GM19452 (cell line): ENCODE results near the gene ATAD3C.
"Not testable (repeated sequence)": the region's sequence is repeated elsewhere in the genome, so short reads cannot be mapped to it uniquely, and the experiment has no call there.

ENCODE experiments used
- ATAC-seq: cut with Tn5 transposase; IDR thresholded peaks from one replicate; pipeline ENCODE4 v1.9.1; 2021; ENCODE audit not compliant: unreplicated experiment

Gene ATAD3C

DNA sequence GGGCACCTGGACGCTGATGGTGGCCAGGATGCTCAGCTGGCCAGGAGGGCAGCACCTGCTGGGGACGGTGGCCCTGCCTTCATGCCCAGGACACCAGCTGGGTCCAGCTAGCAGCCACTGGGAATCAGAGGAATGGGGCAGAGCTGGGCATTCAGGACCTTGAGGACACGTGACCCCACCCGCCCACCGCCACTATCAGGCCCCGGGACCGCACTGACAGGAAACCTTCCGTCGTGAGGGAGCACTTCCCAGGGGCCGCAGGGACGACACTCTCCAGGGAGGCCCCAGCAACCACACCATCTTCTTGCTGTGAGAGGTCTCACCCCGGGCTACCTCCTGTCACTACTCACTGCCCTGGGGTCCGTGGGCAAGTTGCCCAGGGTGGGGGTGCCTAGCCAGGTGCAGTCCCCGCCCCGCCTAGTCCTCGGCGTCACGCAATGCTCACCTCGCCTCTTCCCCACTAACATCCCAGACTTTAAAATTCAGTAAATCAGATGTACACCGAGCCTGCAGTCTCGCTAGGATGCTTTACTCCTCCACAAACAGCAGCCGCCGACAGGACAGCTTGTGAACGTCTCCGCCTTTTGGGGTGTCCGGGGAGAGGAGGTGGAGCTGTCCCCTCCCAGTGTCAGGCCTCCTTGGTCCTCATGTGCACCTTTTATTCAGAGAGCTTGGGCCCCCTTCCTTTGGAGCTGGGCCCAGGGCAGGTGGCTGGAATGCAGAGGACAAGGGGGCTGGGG, 9.1 kb upstream of the ATAD3C start:
- no peak for ATAC-seq

GRCh38 chr1:1441002-1441888, 8.2 kb upstream of the ATAD3C start:
- ATAC-seq: no peak

GRCh38 chr1:1442069-1442770, 7.3 kb upstream of the ATAD3C start:
- no peak for ATAC-seq

GRCh38 chr1:1446631-1447030, 2.9 kb upstream of the ATAD3C start:
- ATAC-seq: not testable (repeated sequence)

DNA sequence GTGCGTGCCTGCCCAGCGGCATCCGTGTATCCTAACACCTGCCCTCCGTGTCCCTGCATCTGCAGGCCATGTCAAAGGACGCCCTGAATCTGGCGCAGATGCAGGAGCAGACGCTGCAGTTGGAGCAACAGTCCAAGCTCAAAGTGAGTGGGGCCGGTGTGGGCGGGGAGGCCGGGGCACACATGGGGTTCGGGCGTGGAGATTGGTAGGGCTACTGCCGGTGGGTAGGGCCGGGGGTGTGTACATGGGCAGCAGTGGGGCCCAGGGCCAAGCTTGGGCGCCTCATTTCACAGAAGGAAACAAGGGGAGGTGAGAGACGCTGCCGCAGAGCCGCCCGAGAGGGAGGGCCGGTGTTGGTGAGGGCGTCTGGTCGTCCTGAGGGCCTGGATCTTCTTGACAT, 1.1 kb downstream of the ATAD3C start:
- ATAC-seq: not testable (repeated sequence)

DNA sequence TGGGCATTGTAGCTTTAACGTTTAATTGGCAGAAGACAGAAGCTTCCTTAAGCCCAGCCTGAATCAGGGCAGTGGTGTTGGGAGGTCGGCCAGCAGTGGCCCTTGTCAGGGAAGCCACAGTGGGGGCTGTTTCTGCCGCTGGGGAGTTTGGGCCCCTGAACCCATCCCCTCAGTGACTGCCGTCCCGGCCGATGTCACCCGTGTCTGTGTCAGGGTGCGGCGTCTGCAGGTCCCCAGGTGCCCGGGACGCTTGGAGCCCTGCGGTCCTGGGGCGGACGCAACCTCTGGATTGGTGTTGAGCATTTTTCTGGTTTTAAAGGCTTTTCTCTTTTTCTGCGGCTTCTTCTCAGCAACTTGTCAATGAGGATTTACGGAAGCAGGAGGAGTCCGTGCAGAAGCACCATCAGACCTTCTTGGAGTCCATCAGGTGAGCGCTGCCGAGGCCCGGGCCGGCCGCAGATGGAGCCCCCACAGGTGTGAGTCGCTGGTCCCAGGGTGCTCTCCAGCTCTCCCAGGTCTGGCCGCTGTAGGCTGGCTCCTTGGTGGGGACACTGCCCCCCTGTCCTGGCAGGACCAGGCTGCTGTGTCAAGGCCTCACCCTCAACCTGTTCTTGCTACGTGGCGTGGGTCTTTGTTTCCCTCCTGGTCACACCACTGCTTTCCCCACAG, 2.3 kb downstream of the ATAD3C start:
- ATAC-seq: no peak

DNA sequence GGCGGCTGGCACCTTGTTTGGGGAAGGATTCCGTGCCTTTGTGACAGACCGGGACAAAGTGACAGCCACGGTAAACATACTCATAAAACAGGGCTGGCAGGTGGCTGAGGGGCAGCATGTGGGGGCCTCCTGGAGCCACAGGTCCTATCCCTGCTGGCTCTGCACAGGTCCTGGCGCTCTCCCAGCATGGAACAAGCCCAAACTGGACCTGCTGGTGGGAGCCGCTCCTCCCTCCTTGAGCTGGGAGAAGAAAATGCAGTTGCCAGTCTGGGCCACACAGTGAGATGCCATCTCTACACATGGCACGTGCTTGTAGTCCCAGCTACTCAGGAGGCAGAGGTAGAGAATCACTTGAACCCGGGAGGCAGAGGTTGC, 2.9 kb downstream of the ATAD3C start:
- ATAC-seq: not testable (repeated sequence)

- ATAC-seq: no peak
Observed at GRCh38 chr1:1452882-1453281, 3.4 kb downstream of the ATAD3C start.

DNA sequence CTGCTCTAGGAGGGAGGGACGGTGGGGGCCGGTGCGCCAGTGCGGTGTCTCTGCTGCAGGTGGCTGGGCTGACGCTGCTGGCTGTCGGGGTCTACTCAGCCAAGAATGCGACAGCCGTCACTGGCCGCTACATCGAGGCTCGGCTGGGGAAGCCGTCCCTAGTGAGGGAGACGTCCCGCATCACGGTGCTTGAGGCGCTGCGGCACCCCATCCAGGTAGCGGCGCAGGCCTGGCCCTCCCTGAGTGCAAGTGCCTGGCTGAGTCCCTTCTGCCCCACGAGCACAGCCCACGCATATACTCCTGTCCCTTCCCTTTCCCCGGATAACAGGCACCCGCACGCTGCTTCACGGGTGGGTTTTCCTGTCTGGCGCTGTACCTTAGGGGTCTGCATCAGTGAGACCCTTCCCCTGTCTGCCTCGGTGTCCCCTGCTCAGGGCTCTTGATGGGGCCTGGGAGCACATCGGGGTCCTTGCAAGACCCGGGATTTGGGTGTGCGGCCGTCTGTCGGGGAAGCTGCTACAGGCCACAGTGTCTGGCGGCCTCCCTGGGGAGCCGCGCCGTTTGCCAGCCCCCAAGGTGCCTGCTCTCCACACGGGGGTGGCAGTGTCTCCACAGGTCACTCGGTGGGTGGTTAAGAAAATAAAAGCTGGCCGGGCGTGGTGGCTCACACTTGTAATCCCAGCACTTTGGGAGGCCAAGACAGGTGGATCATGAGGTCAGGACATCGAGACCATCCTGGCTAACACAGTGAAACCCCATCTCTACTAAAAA, 5.0 kb downstream of the ATAD3C start:
- ATAC-seq: not testable (repeated sequence)

- no peak for ATAC-seq
Observed at GRCh38 chr1:1455366-1455884, 5.9 kb downstream of the ATAD3C start.

- ATAC-seq: not testable (repeated sequence)
Observed at GRCh38 chr1:1455934-1456333, 6.4 kb downstream of the ATAD3C start.

DNA sequence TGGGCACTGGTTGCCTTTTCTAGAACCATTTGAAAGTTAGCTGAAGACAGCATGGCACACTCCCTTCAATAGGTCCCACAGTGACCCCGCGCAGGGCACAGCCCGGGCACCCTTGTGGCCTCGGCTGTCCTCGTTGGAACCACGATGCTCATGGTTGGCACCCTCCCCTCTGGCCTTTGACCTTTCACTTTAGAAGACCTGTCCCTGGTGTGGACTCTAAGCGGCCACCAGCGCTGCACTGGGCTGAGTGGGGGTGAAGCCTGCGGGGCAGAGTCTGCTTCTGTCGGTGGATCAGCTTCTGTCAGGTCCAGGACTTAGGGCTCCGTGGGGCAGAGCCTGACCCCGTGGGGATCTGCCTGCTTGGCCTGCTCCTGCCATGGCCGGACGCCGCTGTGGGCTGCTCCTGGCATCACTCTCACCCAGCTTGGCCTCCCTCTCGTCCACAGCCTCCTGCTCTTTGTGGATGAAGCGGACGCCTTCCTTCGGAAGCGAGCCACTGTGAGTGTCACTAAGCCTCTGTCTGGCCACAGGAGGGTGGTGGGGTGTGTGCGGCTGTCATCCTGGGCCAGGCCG, 7.3 kb downstream of the ATAD3C start:
- not testable (repeated sequence) for ATAC-seq

GRCh38 chr1:1459156-1459555, 9.7 kb downstream of the ATAD3C start:
- ATAC-seq: not testable (repeated sequence)

DNA sequence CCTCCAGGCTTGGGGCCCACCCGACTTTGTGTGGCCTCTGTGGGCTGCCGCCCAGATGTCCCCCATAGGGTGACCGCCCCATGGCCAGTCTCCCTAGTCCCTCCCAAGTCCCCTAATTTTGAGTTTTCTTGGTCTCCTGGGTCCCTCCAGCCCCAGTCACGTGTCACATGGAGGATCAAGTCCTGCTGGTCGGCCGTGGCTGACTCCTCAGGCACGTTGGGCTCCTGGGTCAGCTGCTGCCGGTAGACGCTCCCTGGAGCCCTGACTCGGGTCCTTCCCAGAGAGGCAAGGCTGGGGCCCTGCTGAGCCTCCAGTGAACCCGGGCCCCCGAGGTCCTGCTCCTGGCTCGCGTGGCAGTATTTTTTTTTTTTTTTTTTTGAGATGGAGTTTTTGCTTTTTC, 10.2 kb downstream of the ATAD3C start:
- not testable (repeated sequence) for ATAC-seq

GRCh38 chr1:1460540-1461130, 11.1 kb downstream of the ATAD3C start:
- ATAC-seq: no peak

- no peak for ATAC-seq
Observed at GRCh38 chr1:1461721-1462317, 12.3 kb downstream of the ATAD3C start.

- no peak for ATAC-seq
Observed at GRCh38 chr1:1462318-1462966, 13.0 kb downstream of the ATAD3C start.

DNA sequence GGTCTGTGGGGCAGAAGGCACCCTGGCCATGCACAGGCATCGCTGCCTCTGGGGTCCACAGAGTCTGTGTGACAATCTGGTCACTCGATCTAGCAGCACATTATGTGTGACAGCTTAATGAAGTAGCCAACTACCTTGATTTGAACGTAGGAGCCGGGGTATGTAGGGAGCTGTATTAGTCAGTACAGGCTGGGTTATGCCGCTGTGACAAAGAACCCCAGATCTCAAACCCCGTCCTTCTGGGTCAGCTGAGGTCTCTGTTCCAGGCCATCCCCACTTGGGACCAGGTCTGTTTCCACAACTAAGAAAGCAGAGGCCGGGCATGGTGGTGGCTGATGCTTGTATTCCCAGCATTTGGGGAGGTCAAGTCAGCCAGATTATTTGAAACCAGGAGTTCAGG, 13.8 kb downstream of the ATAD3C start:
- ATAC-seq: no peak
